Neural cell (in vitro differentiated cells): ENCODE data around the gene DOCK10.
A peak's percentile ranks its signal among the peaks of the same experiment; 100 is the strongest.

Source experiments
- CTCF ChIP-seq: fragments of 450-650 bp; IDR thresholded peaks from 2 replicates; pipeline ENCODE4 v1.5.1; 2014; ENCODE audit warnings: antibody characterized with exemption, mild to moderate bottlenecking, moderate library complexity; ENCODE audit not compliant: poor library complexity, severe bottlenecking
- EZH2 ChIP-seq: fragments of 200-600, 300-800 bp; shearing (Covaris generic), sonication (generic); IDR thresholded peaks from 2 replicates; pipeline ENCODE4 v1.6.1; 2014; ENCODE audit warnings: antibody characterized with exemption, low read length, borderline replicate concordance, mild to moderate bottlenecking; ENCODE audit not compliant: insufficient read depth, poor library complexity, severe bottlenecking
- POLR2AphosphoS5 ChIP-seq: IDR thresholded peaks from 2 replicates; pipeline ENCODE4 v1.6.1; 2012
- RAD21 ChIP-seq: fragments of 450-650 bp; conservative IDR thresholded peaks from 2 replicates; pipeline ENCODE4 v1.6.1; 2014; ENCODE audit warnings: antibody characterized with exemption, mild to moderate bottlenecking, moderate library complexity
- SMC3 ChIP-seq: fragments of 450-650 bp; conservative IDR thresholded peaks from 2 replicates; pipeline ENCODE4 v1.6.1; 2014; ENCODE audit warnings: antibody characterized with exemption, mild to moderate bottlenecking, moderate library complexity; ENCODE audit not compliant: poor library complexity
- TAF1 ChIP-seq: IDR thresholded peaks from 2 replicates; pipeline ENCODE4 v1.6.1; 2012; ENCODE audit warnings: low read depth

GRCh38 chr2:224930990-224931389 is 111.3 kb downstream of the DOCK10 start:
- TF ChIP-seq TAF1 (no peak), EZH2 (no peak), CTCF (peak; percentile 25), POLR2AphosphoS5 (no peak), SMC3 (peak; percentile 17), RAD21 (peak; percentile 27)
